GM19467 (cell line): ENCODE measurements around the gene SMPD3.

Experiments used
- ATAC-seq: cut with Tn5 transposase; IDR thresholded peaks from one replicate; pipeline ENCODE4 v1.9.1; 2021; ENCODE audit warnings: mild to moderate bottlenecking, moderate library complexity; ENCODE audit not compliant: unreplicated experiment

SMPD3 gene

DNA sequence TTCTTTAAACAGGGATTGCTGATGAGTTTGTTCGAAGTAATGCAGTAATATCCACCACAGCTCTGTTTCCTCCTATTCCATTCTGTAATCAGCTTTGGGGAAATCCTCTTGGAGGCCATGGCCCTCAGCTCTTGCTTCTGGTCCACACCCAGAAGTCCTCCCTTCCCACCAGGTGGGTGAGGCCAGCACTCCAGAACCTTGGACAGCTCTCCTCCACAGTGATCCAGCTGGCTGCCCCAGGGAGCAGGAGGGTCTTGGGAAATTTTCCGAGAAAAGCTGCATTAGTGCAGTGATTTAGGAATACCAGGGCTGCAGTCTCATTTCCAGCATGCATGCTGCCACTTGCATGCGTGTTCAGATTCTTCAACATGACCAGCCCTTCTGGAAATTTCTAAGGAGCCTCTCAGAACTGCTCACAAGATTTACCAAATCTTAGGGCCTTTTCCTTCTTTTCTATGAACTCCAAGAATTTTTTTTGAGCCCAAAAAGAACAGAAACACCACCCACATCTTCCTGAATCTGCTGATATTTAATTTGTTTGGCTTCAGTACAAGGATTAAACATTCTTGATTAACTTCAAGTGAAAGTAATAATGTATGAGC is 4.2 kb downstream of the SMPD3 start:
- ATAC-seq = no peak

DNA sequence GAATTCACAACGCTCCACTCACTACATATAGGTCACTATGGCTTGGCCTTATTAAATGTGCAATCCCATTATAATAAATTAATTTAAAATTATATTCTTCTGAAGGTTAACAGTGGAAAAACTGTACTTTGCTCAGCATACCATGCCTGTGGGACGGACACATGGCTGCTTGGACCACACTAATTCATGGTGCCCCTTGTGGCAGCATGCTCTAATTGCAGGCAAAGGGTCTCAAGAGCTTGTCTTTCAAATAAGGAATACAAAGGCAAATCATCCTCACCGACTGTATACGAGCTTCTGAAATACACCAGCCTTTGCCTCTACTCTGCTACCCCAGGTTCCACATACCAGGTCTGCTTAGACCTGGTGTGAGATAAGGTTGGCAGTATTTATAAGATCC is 11.7 kb downstream of the SMPD3 start:
- no peak for ATAC-seq

DNA sequence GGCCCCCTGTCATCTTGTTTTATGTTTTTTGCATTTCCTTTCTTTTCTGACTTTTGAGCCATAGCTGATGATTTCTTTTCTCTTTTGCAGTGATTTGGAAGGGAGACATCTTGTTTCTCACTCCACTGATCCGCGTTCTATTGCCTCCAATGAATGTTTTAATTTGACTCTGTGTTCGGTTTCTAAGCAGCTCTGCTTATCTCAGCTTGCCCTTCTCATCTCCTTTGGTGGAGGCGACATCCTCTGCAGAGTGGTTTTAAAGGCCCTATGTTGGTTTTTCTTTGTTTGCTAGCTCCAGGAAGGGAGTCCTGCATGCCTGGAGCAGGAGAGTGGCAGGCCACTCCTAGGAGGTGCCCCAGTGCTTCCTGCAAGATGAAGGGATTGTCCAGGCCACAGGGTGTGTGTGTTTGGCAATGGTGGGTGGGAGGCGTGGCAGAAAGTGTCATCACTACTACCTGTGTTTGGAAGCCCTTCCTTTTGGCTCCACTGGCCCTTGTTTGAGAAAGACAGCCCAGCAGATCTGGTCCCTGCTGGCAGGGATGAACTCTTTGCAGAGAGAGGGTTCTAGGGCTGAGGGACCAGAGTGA is 13.6 kb downstream of the SMPD3 start:
- no peak for ATAC-seq

DNA sequence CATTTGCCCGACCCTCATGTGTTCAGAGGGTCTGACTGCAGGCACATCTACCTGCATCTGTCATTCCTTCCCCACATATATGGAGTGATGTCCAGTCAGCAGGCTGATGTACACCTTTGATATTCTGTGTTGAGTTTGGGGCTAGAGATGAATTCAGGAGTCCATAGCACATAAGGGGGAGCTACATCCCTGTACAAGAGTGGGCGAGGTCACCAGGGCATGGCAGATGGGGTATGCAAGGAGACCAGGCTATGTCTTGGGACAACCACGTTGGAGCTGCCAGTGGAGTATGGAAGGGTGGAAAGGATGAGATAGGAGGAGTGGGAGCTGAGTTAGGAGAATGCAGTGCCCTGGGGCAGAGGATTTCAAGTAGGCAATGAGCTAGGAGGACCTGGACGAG is 15.0 kb downstream of the SMPD3 start:
- ATAC-seq = no peak

DNA sequence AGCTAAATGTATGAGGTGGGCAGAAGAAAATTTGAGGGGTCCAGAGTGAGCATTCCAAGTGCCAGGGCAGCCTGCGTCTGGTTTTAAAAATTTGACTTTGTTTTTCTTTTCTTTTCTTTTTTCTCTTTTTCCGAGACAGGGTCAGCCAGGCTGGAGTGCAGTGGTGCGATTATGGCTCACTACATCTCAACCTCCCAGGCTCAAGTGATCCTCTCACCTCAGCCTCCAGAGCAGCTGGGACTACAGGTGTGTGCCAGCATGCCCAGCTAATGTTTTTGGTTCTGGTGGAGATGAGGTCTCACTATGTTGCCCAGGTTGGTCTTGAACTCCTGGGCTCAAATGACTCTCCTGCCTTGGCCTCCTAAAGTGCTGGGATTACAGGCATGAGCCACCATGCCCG is 15.6 kb downstream of the SMPD3 start:
- ATAC-seq = no peak

DNA sequence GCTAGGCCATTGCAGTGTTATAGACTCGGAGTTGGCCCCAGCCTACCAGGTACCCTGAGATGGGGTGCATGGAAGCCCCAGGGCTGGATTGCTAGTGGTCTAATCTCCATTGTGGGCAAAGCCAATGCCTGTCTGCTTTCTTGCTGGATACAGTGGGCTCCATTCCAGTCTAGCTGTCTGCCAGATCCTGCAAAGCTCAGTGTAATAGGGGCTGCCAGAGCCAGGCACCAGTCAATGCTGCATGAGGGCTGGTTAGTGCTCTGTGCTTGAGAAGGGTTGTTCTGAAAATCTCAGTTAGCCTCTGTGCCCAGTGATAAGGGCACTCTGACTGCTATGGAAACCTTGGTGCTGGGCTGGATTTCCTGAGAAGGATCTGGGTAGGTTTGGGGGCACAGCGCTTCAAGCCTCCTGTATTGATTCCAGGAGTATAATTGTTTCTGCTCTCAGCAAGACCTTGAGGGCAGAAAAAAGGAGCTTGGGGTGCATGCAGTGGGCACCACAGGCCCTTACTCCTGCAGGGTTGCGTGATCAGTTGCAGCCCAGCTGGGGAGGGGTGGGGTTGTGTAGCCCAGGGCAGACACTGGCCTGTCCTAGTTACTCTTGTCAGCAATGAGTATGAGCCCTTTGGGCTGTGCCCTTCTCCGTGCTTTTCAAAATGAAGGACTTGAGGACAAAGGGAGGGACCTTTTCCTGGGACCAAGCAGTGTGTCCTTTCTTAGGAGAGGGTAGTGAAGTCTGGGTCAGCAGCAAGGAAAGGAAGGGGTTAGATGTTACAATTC is 19.0 kb downstream of the SMPD3 start:
- ATAC-seq = no peak

DNA sequence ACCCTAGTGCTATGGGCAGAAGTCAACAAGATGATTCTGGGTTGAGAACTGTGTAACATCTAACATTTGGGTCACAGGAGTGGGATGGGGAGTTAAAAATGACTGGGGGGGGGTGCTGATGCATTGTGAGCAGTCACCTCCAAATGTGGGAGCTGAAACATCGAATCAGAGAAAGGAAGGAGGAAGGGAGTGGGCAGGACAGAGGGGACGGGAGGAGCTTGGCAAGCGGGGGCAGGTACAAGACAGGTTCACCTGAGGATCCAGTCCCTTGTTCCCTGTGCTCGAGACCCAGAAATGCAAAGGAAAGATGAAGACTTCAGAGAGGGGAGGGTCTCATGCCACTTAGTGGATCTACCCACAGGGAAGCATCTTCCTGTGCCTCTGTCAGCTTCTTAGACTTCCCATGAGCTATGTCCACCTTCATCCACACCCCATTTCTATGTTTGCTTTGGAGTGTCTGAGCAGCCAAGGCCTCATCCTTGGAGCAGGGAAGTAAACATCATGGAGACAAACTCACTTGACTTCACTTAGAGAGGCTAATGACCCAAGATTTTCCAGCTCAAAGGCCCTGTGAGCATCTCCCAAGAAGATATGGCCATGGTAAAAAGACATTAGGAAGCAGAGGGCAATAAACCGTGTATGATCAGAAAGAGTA is 20.5 kb downstream of the SMPD3 start:
- no peak for ATAC-seq

DNA sequence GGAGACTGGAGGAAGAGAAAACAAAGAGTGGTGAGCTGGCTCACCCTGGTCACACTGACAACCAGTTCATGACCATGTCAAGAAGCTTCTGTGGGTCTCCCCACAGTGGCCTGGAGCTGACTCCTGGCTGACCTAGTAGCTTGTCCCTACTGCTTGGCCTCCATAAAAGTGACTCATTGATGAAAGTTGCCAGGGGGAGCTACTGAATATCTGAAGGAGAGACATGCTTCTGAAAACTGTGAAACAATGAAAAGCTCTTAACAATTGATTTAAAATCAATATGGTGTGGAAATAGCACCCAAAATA is 22.0 kb downstream of the SMPD3 start:
- no peak for ATAC-seq

DNA sequence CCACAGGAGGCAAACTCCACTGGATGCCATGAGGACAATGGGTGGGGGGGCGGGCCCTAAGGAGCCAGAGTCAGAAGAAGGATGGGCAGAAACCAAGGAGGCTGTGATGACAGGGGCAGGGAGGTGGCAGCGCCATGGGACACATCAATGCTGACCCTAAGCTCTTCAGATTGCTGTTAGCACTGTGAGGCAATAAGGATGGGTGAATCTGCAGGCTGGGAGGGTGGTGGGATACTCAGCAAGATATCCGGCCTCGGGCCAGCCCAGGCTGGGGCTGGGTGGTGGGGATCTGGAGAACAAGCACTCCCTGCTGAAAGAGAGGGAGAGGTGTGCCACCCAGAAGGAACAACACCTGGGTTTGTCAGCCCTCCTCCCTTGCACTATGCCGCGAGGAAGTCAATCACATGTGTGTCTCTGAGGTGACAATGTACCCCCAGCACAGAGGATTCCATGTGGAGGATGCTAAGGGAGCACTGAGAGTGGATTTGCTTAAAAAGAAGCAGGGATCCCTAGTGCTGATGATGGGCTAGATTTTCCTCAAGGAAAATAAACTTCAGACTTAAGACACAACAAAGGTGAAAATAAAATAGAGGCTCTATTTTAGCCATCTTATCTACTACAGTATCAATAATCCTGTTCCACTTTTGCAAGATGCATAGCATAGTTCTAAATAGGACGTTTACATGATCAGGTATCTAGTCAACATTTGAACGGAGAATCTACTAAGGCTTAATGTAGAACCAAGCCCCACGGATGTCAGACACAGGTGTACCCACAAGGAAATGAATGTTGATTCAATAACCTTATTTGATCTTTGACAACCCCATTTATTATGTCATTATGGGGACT is 22.6 kb downstream of the SMPD3 start:
- ATAC-seq = no peak

DNA sequence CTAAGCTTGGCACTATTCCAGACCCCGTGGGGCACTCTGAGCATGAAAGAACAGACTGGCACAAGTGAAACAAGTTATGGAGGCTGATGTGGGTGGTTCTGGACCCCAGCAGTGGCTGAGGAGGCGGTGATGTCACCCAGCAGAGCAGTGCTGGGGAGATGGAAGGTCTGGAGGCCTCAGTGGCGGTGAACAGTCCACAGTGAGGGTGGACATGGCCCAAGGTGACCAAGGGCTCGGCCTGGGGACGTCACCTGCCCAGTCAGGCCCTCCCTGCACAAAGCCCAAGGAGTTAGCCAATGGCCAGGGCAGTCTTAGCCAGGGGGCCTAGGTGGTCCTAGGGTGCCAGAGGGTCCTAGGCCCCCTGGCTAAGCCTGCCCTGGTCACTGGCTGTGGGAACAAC is 24.5 kb downstream of the SMPD3 start:
- ATAC-seq = no peak

DNA sequence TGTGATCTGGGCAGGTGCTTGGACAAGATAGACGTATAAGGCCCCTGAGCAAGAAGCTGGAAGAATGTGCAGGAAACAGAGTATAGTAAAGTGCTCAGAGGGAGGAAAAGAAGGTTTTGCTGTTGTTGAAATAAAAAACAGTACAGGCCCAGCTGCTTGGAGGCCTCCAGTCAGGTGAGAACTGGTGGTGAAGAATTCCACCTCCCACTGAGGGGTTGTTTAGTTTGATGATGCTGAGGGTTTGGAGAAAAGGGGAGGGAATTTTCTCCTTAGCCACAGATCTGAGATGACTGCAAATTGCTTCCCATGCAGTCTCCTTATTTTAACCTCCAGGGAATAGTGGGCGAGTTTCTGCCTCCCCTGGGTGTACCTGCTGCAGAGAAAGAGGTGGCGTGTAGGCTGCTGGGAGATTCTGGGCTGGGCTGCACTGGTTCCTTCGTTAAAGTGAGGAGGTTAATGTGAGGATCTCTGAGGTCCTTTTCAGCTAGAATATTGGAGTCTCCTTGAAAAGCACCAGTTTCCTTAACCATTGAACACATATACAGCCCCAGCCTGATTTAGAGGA is 25.8 kb downstream of the SMPD3 start:
- ATAC-seq = no peak

DNA sequence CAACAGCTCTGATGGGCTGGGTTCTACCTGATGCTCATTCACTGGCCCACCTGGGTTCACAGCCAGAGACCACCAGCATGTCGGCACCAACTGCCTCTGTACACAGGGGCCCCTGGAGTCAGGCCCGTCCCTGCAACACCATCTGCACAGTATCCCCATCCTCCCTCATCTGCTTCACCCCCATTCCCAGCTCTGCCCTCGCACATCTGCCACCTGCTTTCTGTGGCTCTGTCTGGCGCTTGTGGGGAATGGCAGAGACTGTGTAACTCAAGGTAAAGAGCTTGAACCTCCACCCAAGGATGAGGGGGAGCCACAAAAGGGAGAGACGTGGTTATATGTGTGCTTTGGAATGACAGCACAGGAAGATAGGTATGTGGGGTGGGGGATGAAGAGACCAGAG is 27.2 kb downstream of the SMPD3 start:
- ATAC-seq = no peak

DNA sequence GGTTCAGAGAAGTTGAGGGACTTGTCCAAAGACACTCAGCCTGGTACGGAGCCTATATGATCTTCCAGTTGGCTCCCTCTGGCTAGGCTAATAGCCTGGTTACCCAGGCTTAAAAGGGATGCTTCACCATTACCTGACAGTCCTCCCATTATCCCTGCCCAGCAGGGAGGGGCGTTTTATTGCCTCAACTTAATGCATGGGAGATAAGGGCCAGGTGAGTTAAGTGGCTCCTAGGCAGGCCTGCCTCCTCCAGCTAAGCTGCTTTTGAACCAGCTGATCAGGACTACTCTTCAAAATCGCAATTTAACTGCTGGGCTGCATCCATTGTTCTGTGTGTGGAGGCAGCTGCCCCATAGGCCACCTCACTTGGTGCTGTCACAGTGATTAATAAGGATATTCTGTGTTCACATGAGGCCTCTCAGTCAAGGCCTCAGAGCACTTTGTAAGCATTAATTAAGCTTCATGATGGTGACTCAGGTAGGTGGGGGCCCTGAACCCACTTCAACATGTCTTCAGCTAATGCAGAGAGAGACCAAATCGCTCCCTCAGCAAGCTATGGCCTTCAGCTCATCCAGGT is 27.9 kb downstream of the SMPD3 start:
- ATAC-seq = no peak

DNA sequence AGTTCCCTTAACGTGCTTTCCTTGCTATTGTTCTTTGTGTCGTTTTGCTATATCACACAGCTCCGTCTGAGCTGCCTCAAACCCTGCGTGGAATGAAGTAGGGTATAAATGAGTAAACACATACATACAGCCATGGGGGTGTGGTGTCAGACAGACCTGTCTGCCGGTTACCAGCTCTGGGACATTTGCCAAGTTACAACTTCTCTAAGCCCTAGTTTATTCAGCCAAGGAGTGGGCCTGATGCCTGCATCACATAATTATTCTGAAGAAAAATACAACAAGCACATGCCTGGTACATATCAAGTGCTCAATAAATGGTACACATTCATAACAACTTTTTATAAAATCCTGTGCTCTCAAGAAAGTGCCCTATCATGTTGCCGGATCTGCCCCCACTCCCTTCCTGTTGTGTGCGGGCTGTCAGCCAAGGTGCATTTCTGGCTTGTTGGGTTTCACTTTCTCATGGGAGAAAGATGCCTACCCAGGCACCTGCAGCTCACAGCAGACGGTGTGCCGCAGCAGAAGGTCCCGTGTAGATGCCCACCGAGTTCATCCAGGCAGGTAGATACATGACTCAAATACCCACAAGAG is 30.5 kb downstream of the SMPD3 start:
- ATAC-seq = peak; percentile 62

DNA sequence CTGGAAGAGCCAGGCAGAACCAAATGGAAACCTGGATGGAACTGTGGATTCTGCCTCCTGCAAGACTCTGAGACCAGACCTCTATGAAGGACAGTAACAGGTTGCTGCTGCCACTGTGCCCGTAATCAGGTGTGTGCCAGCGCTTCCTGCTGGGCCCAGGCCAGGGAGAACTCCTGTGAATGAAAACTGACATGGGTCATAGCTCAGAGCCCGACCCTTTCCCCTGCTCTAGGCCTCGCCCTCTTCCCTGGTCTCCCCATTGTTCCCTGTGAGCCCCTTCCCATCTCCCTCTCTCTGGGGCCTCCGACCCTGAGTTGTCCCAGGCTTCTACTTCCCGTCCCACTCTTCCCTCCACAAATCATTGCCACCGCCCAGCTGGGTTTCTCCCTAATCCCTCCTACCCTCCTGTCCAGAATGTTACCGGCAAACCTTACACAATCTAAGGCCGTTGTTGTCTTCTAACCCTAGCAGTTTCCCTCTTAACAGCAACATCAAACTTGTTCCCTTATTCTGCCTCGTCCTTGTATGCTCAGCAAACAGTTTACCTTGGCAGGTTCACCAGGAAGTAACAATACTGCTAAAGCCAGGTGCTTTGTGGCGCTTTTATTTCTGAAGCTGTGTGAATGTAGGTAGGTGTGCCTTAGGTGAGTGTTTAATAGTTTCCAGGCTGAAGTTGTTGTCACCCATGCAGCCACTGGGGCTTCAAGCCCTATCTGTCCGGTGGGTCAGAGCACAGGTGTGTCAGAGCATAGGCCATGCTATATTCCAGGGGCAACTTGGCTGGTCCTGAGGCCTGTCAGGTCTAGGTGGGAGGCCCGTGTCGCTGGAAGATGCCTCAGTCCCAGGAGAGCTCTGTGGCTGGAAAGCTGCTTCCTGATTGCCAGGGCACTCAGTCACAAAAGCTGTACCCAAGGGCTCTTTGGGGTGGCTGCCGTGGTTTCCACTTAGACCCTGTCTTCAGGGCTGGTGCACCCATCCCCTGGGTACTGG is 32.0 kb downstream of the SMPD3 start:
- no peak for ATAC-seq

DNA sequence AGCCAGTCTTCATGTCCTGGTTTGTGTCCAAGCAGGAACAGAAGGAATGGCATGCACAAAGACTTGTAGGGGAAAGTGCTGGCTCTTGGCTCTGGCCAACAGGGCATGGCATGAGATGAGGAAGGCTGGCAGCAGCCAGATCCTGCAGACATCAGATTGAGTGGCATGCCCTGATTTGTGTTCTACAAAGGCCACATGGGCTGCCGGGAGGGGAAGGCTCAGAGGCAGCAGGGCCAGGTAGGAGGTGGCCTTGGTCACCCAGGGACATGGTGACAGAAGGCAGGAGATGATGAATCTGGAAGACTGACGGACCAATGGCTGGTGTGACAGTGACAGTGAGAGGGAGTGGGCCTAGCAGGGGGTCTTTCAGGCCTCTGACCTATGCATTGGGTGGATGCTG is 33.7 kb downstream of the SMPD3 start:
- ATAC-seq = no peak

DNA sequence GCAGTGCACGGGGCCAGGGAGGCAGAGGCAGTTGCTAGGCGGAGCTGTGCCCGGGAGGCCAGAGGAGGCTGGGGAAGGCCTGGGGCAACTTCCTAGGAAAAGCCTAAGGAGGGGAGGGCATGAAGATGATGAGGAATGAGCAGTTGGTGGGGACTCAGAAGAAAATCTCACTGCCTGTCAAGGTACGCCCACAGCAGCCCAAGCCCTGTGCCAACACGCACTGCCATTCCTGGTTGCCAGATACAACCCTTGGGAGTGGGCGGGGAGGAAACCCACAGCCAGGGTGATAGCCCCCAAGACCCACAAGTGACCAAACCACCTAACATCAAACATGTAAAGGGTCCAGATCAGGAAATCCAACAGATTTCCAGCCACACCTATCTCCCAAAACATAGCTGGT is 36.2 kb downstream of the SMPD3 start:
- no peak for ATAC-seq

DNA sequence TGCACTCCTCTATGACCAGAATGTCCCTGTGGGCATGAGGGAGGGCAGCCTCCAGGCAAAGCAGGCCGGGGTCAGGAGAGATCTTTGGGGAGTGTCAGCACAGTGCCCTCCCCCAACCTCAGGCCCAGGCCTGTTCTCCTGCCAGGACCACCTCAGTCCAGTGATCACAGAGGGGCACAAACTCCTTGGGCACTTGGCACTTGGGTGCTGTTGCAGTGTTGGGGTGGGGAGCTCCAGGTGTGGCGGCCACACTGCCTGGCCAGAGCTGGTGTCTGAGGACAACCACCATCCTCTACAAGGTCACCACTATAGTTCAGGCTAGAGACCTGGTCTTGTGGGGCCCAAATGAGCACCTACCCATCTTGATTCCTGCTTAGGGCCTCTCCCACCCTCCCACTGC is 37.2 kb downstream of the SMPD3 start:
- no peak for ATAC-seq

DNA sequence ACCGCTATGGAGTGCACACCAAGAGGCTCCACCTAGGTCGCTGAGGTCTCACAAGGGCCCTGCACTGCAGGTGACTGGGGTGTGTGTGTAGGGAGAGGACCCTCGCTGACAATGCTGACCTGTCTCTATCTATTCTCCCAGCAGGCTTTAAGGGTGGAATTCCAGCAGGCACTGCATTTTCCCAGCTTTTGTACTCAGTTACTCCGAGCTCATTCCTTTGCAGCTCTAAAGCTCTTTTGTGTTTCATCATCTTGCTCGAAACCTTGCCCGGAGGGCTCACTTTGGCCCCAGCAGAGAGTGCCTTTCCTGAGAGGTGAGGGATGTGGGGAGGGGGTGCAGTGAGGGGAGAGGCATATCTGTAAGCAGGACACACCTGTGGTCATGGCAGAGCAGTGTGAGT is 39.3 kb downstream of the SMPD3 start:
- ATAC-seq = no peak
